DND-41 (cell line): ENCODE results near the gene BICDL1.

ENCODE experiments used
- ATAC-seq: fragments of 200-7000 bp; cut with Tn5 transposase; 3 replicates; pipeline ENCODE4 v1.9.1; 2021; ENCODE audit warnings: low read depth; ENCODE audit not compliant: insufficient read depth
- DNase-seq: peaks from one replicate; pipeline ENCODE4 v3.0.0-alpha.2; 2020
- H2AFZ ChIP-seq: 2 replicates; pipeline ENCODE4 v1.6.0; 2012; ENCODE audit warnings: low read depth, low read length
- H3K27ac ChIP-seq: 2 replicates; pipeline ENCODE4 v1.5.1; 2012; ENCODE audit warnings: low read length, inconsistent platforms
- H3K27me3 ChIP-seq: fragments of 200-600 bp; sonication (generic); 2 replicates; pipeline ENCODE4 v1.6.0; 2012; ENCODE audit warnings: low read length, mild to moderate bottlenecking, inconsistent platforms; ENCODE audit not compliant: insufficient read depth, poor library complexity
- H3K36me3 ChIP-seq: 2 replicates; pipeline ENCODE4 v1.5.1; 2012; ENCODE audit warnings: low read length, inconsistent platforms; ENCODE audit not compliant: insufficient read depth
- H3K4me1 ChIP-seq: 2 replicates; pipeline ENCODE4 v1.5.1; 2012; ENCODE audit warnings: mild to moderate bottlenecking, low read length; ENCODE audit not compliant: insufficient read depth
- H3K4me2 ChIP-seq: 2 replicates; pipeline ENCODE4 v1.6.0; 2012; ENCODE audit warnings: mild to moderate bottlenecking, moderate library complexity, low read length, inconsistent platforms; ENCODE audit not compliant: insufficient read depth
- H3K4me3 ChIP-seq, 2 experiments: fragments of 200-600 bp in 1 of 2; shearing (Covaris generic) in 1 of 2; 2 replicates each; pipeline ENCODE4 v1.5.1; 2012 to 2016; ENCODE audit warnings: inconsistent platforms in 2 of 2, low read length in 2 of 2, mild to moderate bottlenecking in 2 of 2, low read depth in 1 of 2, moderate library complexity in 1 of 2
- H3K79me2 ChIP-seq: 2 replicates; pipeline ENCODE4 v1.6.0; 2012; ENCODE audit warnings: low read length, inconsistent platforms; ENCODE audit not compliant: insufficient read depth
- H3K9ac ChIP-seq: 2 replicates; pipeline ENCODE4 v1.6.0; 2012; ENCODE audit warnings: low read depth, mild to moderate bottlenecking, inconsistent platforms, low read length, moderate library complexity
- H3K9me3 ChIP-seq: 2 replicates; pipeline ENCODE4 v1.5.1; 2012; ENCODE audit warnings: low read length, moderate library complexity, mild to moderate bottlenecking, inconsistent platforms; ENCODE audit not compliant: insufficient read depth, severe bottlenecking
- H4K20me1 ChIP-seq: 2 replicates; pipeline ENCODE4 v1.6.0; 2012; ENCODE audit warnings: low read length; ENCODE audit not compliant: insufficient read depth
- EZH2 ChIP-seq: IDR thresholded peaks from 3 replicates; pipeline ENCODE4 v1.6.1; 2012; ENCODE audit warnings: borderline replicate concordance, low read depth, mild to moderate bottlenecking, moderate library complexity, low read length, inconsistent platforms; ENCODE audit not compliant: severe bottlenecking
- TF ChIP-seq, protein P1 (sequence below): IDR thresholded peaks from 2 replicates; pipeline ENCODE4 v1.5.1; 2012; ENCODE audit warnings: borderline replicate concordance, low read length, moderate library complexity, mild to moderate bottlenecking; ENCODE audit not compliant: poor library complexity, severe bottlenecking; ENCODE audit errors: extremely low read depth

BICDL1 gene

DNA sequence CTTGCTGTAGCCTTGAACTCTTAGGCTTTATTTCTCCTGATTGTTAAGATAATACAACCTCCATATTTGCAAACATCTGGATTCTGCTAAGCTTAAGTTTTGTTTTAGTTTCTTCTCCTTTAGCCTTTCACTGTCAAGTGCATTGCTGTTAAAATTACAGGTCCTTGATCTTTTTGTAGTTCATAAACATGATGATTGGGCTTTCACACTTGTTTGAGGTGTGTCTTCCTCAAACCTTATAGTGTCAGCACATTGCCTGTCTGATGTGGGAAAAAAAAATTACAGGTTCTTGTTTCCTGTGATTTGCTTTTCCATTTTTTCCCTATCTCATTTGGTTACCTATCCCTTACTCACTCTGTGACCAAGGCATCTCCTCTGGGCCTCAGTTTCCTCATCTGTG, 59.2 kb downstream of the BICDL1 start:
- H3K9ac ChIP-seq, result no peak overlapping the region
- DNase-seq, result no peak
- no peak overlapping the region for H3K27ac ChIP-seq
- no peak for ATAC-seq
- TF ChIP-seq EZH2, result no peak
- TF ChIP-seq, protein P1, sequence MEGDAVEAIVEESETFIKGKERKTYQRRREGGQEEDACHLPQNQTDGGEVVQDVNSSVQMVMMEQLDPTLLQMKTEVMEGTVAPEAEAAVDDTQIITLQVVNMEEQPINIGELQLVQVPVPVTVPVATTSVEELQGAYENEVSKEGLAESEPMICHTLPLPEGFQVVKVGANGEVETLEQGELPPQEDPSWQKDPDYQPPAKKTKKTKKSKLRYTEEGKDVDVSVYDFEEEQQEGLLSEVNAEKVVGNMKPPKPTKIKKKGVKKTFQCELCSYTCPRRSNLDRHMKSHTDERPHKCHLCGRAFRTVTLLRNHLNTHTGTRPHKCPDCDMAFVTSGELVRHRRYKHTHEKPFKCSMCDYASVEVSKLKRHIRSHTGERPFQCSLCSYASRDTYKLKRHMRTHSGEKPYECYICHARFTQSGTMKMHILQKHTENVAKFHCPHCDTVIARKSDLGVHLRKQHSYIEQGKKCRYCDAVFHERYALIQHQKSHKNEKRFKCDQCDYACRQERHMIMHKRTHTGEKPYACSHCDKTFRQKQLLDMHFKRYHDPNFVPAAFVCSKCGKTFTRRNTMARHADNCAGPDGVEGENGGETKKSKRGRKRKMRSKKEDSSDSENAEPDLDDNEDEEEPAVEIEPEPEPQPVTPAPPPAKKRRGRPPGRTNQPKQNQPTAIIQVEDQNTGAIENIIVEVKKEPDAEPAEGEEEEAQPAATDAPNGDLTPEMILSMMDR, result no peak
- H3K27me3 ChIP-seq, result no peaks in the 10 kb centered on the region
- no peaks in the 10 kb centered on the region for H4K20me1 ChIP-seq
- H3K79me2 ChIP-seq, result no peaks in the 10 kb centered on the region
- H3K36me3 ChIP-seq, result no peaks in the 10 kb centered on the region
- no peaks in the 10 kb centered on the region for H3K4me1 ChIP-seq
- H3K4me3 ChIP-seq, result no peak overlapping the region
- no peak overlapping the region for H2AFZ ChIP-seq
- H3K9me3 ChIP-seq, result no peaks in the 10 kb centered on the region
- no peak overlapping the region for H3K4me2 ChIP-seq

DNA sequence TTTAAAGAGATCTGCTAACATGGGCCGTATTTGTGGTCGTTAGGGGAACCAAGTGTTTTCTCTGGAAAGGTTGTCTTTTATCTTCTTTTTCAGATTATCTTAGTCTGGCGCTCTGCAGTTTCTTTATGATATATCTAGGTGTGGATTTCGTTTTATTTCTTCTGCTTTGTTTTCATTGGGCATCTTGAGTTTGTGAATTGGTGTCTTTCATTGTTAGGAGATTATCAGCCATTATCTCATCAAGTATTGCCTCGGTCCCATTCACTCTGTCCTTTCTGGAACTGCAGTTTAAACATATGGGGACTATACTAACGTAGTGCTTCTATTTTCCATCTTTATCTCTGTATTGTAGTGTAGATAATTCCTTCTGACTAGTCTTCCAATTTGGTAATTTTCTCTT, 60.4 kb downstream of the BICDL1 start:
- Histone ChIP-seq H3K4me3 (no peak overlapping the region), H4K20me1 (no peaks in the 10 kb centered on the region), H3K79me2 (no peaks in the 10 kb centered on the region), H3K9ac (no peak overlapping the region), H3K4me1 (no peaks in the 10 kb centered on the region), H3K9me3 (no peaks in the 10 kb centered on the region), H3K36me3 (no peaks in the 10 kb centered on the region), H3K27ac (no peak overlapping the region), H3K4me2 (no peak overlapping the region), H2AFZ (no peak overlapping the region), H3K27me3 (no peaks in the 10 kb centered on the region)
- TF ChIP-seq, protein P1, result no peak
- no peak for TF ChIP-seq EZH2
- no peak for DNase-seq
- ATAC-seq, result no peak

DNA sequence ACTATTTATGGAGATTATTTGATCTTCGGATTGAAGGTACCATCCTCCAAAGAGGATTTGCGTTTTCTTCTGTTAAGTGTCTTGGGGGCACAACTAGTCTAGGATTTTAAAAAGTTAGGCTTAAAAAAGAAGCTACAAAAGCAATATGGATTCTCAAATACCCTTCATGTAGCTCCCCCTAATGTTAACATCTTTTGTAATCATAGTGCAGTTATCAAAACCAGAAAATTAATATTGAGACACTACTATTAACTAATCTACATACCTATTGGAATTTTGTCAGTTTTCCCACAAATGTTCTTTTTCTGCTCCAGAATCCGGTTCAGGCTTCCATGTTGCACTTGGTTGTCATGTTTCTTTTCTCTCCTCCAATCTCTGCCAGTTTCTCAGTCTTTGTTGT, 62.5 kb downstream of the BICDL1 start:
- Histone ChIP-seq H3K4me3 (no peak overlapping the region), H3K36me3 (no peaks in the 10 kb centered on the region), H4K20me1 (no peaks in the 10 kb centered on the region), H3K9me3 (no peaks in the 10 kb centered on the region), H2AFZ (no peak overlapping the region), H3K27me3 (no peaks in the 10 kb centered on the region), H3K27ac (no peak overlapping the region), H3K79me2 (no peaks in the 10 kb centered on the region), H3K4me2 (no peak overlapping the region), H3K4me1 (no peaks in the 10 kb centered on the region), H3K9ac (no peak overlapping the region)
- TF ChIP-seq, protein P1, result no peak
- TF ChIP-seq EZH2, result no peak
- DNase-seq (no peak), ATAC-seq (no peak)

DNA sequence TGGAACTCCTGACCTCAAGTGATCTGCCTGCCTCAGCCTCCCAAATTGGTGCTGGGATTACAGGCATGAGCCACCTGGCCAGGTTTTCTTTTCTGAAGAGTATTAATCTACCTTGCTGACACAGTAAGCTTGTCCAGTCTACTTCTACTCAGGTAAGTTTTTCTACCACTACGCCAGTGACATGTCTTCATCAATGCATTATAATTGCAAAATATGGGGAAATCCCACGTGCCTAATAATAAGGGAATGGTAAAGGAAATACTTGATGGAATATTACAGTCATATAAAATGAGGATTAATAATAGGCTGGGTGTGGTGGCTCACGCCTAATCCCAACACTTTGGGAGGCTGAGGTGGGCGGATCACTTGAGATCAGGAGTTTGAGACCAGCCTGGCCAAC, 65.3 kb downstream of the BICDL1 start:
- no peaks in the 10 kb centered on the region for H3K79me2 ChIP-seq
- no peak overlapping the region for H3K4me2 ChIP-seq
- no peak for TF ChIP-seq EZH2
- TF ChIP-seq, protein P1, result no peak
- H3K27ac ChIP-seq, result no peak overlapping the region
- H3K27me3 ChIP-seq, result no peaks in the 10 kb centered on the region
- H3K4me1 ChIP-seq, result no peaks in the 10 kb centered on the region
- no peaks in the 10 kb centered on the region for H3K9me3 ChIP-seq
- ATAC-seq (no peak), DNase-seq (no peak)
- no peaks in the 10 kb centered on the region for H3K36me3 ChIP-seq
- no peak overlapping the region for H3K4me3 ChIP-seq
- H4K20me1 ChIP-seq, result no peaks in the 10 kb centered on the region
- no peak overlapping the region for H3K9ac ChIP-seq
- H2AFZ ChIP-seq, result no peak overlapping the region
